ENCODE results near the gene JPH2.

- TF ChIP-seq CTCF (IDR thresholded peaks at IDR 0.05; ENCODE audit: insufficient read depth, low read length) (no peak), POLR2AphosphoS5 (IDR thresholded peaks at IDR 0.05; ENCODE audit: low read depth) (no peak), REST (IDR thresholded peaks at IDR 0.05; ENCODE audit: insufficient replicate concordance, low read depth) (no peak), GABPA (IDR thresholded peaks at IDR 0.05; ENCODE audit: low read depth) (no peak), SPI1 (IDR thresholded peaks at IDR 0.05; ENCODE audit: borderline replicate concordance, low read depth) (no peak)
These were observed 9.3 kb upstream of the JPH2 start for GRCh38 chr20:44196271-44196670.

All from HL-60 (cell line).